PC-9 (cell line): ENCODE results near the gene ZNF488. TPM values are rescaled to one million over a fixed set of nuclear protein-coding genes. Genes with fewer than 3 reads are reported as not detected.

Experiments used
- BruUV-seq: library from RNA; stranded (reverse); fragments of 400-500 nt; replicated peaks from 2 replicates; lab custom pipeline; 2021; lab: Mats Ljungman, UMichigan
- CTCF ChIA-PET: fragments of 300-600 bp; sonication (Branson Sonifier 250); formaldehyde crosslinking; loops from one replicate; lab custom pipeline; 2022; ENCODE audit warnings: antibody characterized with exemption; lab: Charles Lee
- POLR2A ChIA-PET: fragments of 300-600 bp; sonication (Branson Sonifier 250); formaldehyde crosslinking; loops from one replicate; lab custom pipeline; 2022; ENCODE audit warnings: antibody characterized with exemption; ENCODE audit not compliant: unreplicated experiment; lab: Charles Lee
- DNase-seq, 2 experiments: peaks; one replicate each; pipeline versions ENCODE4 v3.0.0 to v3.0.0-alpha.2; 2015 to 2022; ENCODE audit warnings: mixed read lengths in 1 of 2
- H2AFZ ChIP-seq: fragments of 200-600 bp; sonication (generic); 2 replicates; pipeline ENCODE4 v1.8.1; 2017; ENCODE audit warnings: antibody characterized with exemption
- H3F3A ChIP-seq: fragments of 200-600 bp; sonication (generic); 2 replicates; pipeline ENCODE4 v1.8.1; 2017; ENCODE audit warnings: antibody characterized with exemption, mild to moderate bottlenecking, low read depth; ENCODE audit not compliant: insufficient read depth
- H3K27ac ChIP-seq: fragments of 200-600 bp; sonication (generic); 2 replicates; pipeline ENCODE4 v1.6.1; 2016; ENCODE audit warnings: mixed run types
- H3K27me3 ChIP-seq: fragments of 200-600 bp; sonication (generic); 2 replicates; pipeline ENCODE4 v1.6.1; 2016; ENCODE audit warnings: low read depth, mixed run types; ENCODE audit not compliant: insufficient read depth
- H3K36me3 ChIP-seq: fragments of 200-600 bp; sonication (generic); 2 replicates; pipeline ENCODE4 v1.6.1; 2016; ENCODE audit warnings: low read depth, mixed run types
- H3K4me1 ChIP-seq: fragments of 200-600 bp; sonication (generic); replicated peaks from 2 replicates; pipeline ENCODE4 v1.6.1; 2016; ENCODE audit warnings: mixed run types; ENCODE audit not compliant: insufficient read depth
- H3K4me2 ChIP-seq: fragments of 200-600 bp; sonication (generic); 2 replicates; pipeline ENCODE4 v1.6.1; 2017; ENCODE audit warnings: mixed run types
- H3K4me3 ChIP-seq: fragments of 200-600 bp; sonication (generic); 2 replicates; pipeline ENCODE4 v1.6.1; 2016; ENCODE audit warnings: mixed run types
- H3K79me2 ChIP-seq: fragments of 200-600 bp; sonication (generic); 2 replicates; pipeline ENCODE4 v1.6.1; 2017; ENCODE audit warnings: low read depth, mixed run types
- H3K9me2 ChIP-seq: fragments of 200-600 bp; sonication (generic); 2 replicates; pipeline ENCODE4 v1.8.1; 2017; ENCODE audit warnings: mild to moderate bottlenecking; ENCODE audit not compliant: insufficient read depth
- H3K9me3 ChIP-seq: fragments of 200-600 bp; sonication (generic); 2 replicates; pipeline ENCODE4 v1.8.1; 2016; ENCODE audit warnings: low read depth; ENCODE audit not compliant: insufficient read depth
- H4K20me1 ChIP-seq: fragments of 200-600 bp; sonication (generic); 2 replicates; pipeline ENCODE4 v1.8.1; 2017; ENCODE audit not compliant: insufficient read depth
- CTCF ChIP-seq: fragments of 200-600 bp; sonication (generic); conservative IDR thresholded peaks from 2 replicates; pipeline ENCODE4 v1.6.1; 2017; ENCODE audit warnings: mixed run types, antibody characterized with exemption, mild to moderate bottlenecking, moderate library complexity
- EZH2 ChIP-seq: fragments of 200-600 bp; sonication (generic); IDR thresholded peaks from 2 replicates; pipeline ENCODE4 v1.8.0; 2017; ENCODE audit warnings: antibody characterized with exemption, low read depth
- intact Hi-C: fragments of 100-400 bp; cut with micrococcal nuclease; formaldehyde crosslinking; loops from one replicate; pipeline ENCODE4 v1.10.0; 2022; ENCODE audit not compliant: unreplicated experiment
- total RNA-seq: library from RNA; stranded (reverse); gene quantifications from 2 replicates; pipeline ENCODE4 v1.2.3, GENCODE V29; 2021

ZNF488 gene
- total RNA-seq, 1 experiment from 2014 or later, result 18.1 TPM

- Histone ChIP-seq H3K4me2 (no peak overlapping the region), H4K20me1 (no peaks in the 10 kb centered on the region), H3K79me2 (no peaks in the 10 kb centered on the region), H3K4me1 (peaks cover 12% of the 10 kb centered on the region; the same call in 1 of the 2 replicates), H3K27me3 (peaks cover 16% of the 10 kb centered on the region), H3K9me3 (no peaks in the 10 kb centered on the region), H3K9me2 (no peaks in the 10 kb centered on the region), H3F3A (no peaks in the 10 kb centered on the region), H2AFZ (no peak overlapping the region), H3K36me3 (no peaks in the 10 kb centered on the region), H3K27ac (no peak overlapping the region), H3K4me3 (no peak overlapping the region)
- no peak for DNase-seq
- intact Hi-C loops, result no loop called here
- no TSS peak for BruUV-seq
- ChIA-PET POLR2A (no interaction called here), CTCF (no interaction called here)
- TF ChIP-seq CTCF (no peak), EZH2 (no peak)
Measured at GRCh38 chr10:47330366-47330765, 53.7 kb downstream of the ZNF488 start.

- no peak overlapping the region for H3K4me2 ChIP-seq
- ChIA-PET CTCF (no interaction called here), POLR2A (no interaction called here)
- intact Hi-C loops, result no loop called here
- H2AFZ ChIP-seq, result no peak overlapping the region
- H3F3A ChIP-seq, result no peaks in the 10 kb centered on the region
- H3K4me3 ChIP-seq, result no peak overlapping the region
- TF ChIP-seq EZH2 (no peak), CTCF (no peak)
- H3K79me2 ChIP-seq, result no peaks in the 10 kb centered on the region
- H3K27ac ChIP-seq, result no peak overlapping the region
- H3K27me3 ChIP-seq, result peaks cover 12% of the 10 kb centered on the region
- no peaks in the 10 kb centered on the region for H3K9me3 ChIP-seq
- H4K20me1 ChIP-seq, result no peaks in the 10 kb centered on the region
- H3K36me3 ChIP-seq, result no peaks in the 10 kb centered on the region
- no TSS peak for BruUV-seq
- no peaks in the 10 kb centered on the region for H3K9me2 ChIP-seq
- peaks cover 12% of the 10 kb centered on the region; the same call in 1 of the 2 replicates for H3K4me1 ChIP-seq
- DNase-seq, result no peak
Measured at GRCh38 chr10:47329855-47330254, 54.2 kb downstream of the ZNF488 start.

GRCh38 chr10:47326927-47327330 is 57.2 kb downstream of the ZNF488 start:
- Histone ChIP-seq H3K4me2 (no peak overlapping the region), H3K9me3 (no peaks in the 10 kb centered on the region), H3F3A (no peaks in the 10 kb centered on the region), H3K4me3 (no peak overlapping the region), H3K27me3 (no peaks in the 10 kb centered on the region), H3K9me2 (no peaks in the 10 kb centered on the region), H4K20me1 (no peaks in the 10 kb centered on the region), H3K79me2 (no peaks in the 10 kb centered on the region), H3K27ac (no peak overlapping the region), H3K4me1 (peaks cover 22% of the 10 kb centered on the region), H3K36me3 (no peaks in the 10 kb centered on the region), H2AFZ (no peak overlapping the region)
- CTCF ChIA-PET, result interaction anchor here (0.7 kb wide), 1 partner anchor 208 kb away, joined by 13 read pairs; no protein-coding TSS in a partner anchor
- POLR2A ChIA-PET, result no interaction called here
- no TSS peak for BruUV-seq
- DNase-seq, result no peak
- no peak for TF ChIP-seq EZH2
- TF ChIP-seq CTCF, result no peak
- intact Hi-C loops, result no loop called here
